ENCODE results near the gene SPAG17.
"Not testable (repeated sequence)": the region's sequence is repeated elsewhere in the genome, so short reads cannot be mapped to it uniquely, and the experiment has no call there.

The SPAG17 gene

DNA sequence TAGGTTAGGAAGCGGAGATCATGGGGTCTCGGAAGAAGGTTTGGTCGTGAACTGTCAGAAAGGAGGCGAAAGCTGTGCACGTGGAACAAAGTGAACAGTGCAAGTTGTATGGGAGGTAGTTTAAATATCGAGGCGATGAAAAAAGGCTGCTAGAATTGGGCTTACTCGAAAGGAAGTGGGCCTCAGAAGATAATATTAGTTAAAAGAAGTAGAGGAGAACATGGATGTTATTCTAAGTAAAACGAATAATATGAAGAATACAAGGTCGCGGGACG, 254.9 kb downstream of the SPAG17 start:
- FAIRE-seq (no peak), DNase-seq (ENCODE audit: insufficient read length, low spot score) (no peak)
- no peak for TF ChIP-seq POLR2A (IDR thresholded peaks at IDR 0.05; ENCODE audit: low read depth, low read length)

DNA sequence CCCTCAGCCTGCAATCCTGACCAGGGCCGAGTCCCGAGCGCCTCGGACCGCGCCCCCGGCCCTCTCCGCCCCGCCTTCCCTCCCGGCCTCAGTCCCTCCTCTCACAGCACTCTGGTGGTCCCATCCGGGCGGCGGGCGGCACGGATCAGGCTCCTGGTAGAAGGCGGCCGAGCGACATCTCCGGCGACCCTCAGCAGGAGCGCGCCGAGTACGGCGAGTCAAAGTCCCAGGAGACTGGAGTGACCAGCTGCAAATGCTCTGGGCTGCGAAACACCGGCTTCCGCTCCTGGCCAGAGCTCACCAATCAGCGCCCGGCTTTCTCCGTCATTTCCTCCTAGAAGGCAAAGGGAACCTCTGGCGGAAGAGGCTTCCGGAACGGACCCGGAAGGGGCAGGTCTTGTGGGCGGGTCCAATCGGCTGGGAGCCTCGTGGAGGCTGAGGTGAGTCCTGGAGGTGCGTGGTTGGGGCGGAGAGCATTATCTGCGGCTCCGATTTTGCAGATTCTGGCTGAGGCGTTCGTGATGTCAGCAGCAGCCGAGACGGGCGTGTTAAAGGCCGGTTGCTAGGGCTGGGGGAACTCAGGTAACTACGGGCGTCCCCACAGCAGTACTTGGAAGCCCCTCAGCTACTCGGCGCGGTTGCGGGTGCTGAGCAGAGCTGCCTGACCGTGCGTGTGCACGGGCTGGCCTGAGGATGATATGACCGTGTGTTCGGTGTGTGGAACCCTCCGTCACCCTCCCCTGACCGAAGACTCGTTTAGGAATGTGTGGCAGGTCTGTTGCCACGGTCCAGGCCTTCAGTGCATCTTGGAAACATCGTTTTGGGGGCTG, 255.5 kb downstream of the SPAG17 start, which contains the start of the genes GDAP2 and WDR3:
TSS of gene GDAP2 (minus strand) at position 279 of the 830 bp plus-strand sequence. CDS start 9,264 bp downstream, outside the sequence.
TSS of gene WDR3 (plus strand) at position 397 of the 830 bp plus-strand sequence. CDS start 3,581 bp downstream, outside the sequence.
- FAIRE-seq = peak; percentile 96
- TF ChIP-seq POLR2A (IDR thresholded peaks at IDR 0.05; ENCODE audit: low read depth, low read length) = peak; percentile 65
- peak; percentile 80 for DNase-seq (ENCODE audit: insufficient read length, low spot score)

DNA sequence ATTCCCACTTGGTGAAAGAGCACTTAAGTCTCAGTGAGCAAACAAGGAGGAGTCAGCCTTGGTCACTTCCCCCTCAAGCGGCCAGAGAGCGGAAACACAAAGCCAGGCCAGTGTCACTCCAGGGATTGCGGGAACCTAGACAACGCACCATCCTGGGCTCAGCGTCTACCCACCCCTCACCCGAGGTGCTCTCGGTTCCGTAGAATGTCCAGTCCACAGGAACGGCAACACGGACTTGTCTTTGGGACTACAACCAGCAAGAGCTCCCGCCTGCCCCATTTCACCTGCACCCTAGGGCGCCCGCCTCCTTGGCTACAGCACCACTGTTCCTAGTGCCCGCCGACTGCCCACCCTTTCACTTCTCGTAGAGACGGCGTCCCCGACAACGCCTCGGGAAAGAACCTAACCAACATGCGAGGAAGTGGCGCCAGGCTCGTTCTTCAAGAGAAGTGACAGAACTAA, 256.1 kb downstream of the SPAG17 start:
- peak; percentile 38; the same call in 1 of the 2 replicates for TF ChIP-seq POLR2A (IDR thresholded peaks at IDR 0.05; ENCODE audit: low read depth, low read length)
- FAIRE-seq = peak; percentile 89
- DNase-seq (ENCODE audit: insufficient read length, low spot score) = peak; percentile 28

DNA sequence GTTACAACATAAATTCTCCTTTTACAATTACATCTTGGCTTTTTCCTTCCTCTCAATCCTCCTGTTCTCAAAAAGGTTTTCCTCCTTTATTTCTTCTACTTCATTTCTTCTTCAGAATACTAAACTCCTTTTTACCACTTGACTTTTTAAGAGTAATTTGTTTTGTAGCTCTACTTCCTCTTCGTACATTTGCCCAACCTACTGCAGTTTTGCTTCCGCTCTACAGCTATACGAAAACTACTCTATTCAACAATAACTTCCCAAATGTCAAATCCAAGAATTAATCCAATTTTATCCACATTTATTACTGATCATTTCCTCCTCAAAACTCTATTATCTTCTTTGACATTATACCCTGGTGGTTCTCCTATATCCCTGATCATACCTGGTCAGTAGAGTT, 259.0 kb downstream of the SPAG17 start:
- no peak for TF ChIP-seq POLR2A (IDR thresholded peaks at IDR 0.05; ENCODE audit: low read depth, low read length)
- DNase-seq (ENCODE audit: insufficient read length, low spot score) (no peak), FAIRE-seq (no peak)

DNA sequence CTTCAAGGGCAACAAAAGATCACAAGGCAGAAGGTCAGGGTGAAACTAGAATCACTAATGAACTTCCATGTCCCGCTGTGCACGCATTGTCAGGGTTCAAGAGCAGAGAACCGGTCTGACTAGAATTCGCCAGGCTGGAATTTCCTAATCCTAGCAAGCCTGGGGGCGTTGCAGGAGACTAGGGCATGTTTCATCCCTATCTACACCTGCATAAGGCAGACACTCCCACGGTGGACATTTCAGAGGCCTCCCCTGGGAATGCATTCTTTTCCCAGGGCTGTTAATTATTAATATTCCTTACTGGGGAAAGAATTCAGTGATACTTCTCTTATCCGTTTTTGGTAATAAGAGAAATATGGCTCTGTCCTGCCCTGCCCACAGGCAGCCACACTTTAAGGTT, 262.3 kb downstream of the SPAG17 start:
- DNase-seq (ENCODE audit: insufficient read length, low spot score); FAIRE-seq: not testable (repeated sequence)

DNA sequence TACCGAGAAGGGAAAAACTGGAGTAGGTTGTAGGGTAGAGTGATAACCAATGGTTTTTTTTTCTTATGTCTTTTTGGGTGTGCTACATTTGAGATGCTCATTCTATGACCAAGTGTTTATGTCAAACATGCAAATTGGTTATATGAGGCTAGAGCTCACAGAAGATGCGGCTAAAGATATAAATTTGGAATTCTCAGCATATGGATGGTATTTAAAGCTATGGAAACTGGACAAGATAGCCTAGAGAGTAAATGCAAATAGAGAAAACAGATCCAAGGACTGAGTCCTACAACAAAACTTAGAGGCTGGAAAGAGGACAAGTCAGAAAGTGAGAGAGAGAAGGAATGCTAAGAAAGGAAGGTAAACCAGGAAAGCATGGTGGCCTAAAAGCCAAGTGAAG, 263.0 kb downstream of the SPAG17 start:
- TF ChIP-seq POLR2A (IDR thresholded peaks at IDR 0.05; ENCODE audit: low read depth, low read length) = no peak
- FAIRE-seq (no peak), DNase-seq (ENCODE audit: insufficient read length, low spot score) (no peak)

DNA sequence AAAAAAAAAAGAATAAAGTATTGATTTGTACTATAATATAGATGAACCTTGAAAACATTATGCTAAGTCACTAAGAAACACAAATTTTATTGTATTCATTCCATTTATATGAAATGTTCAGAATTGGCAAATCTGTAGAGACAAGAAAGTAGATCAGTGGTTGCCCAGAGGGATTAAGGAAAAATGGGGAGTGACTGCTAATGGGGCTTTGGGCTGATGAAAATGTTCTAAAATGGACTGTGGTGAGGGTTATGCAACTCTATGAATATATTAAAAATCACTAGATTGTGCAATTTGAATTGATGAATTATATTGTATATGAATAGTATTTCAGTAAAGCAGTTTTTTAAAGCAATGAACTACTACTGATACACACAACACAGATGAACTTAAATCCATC, 265.7 kb downstream of the SPAG17 start:
- no peak for TF ChIP-seq POLR2A (IDR thresholded peaks at IDR 0.05; ENCODE audit: low read depth, low read length)
- FAIRE-seq (no peak), DNase-seq (ENCODE audit: insufficient read length, low spot score) (no peak)

DNA sequence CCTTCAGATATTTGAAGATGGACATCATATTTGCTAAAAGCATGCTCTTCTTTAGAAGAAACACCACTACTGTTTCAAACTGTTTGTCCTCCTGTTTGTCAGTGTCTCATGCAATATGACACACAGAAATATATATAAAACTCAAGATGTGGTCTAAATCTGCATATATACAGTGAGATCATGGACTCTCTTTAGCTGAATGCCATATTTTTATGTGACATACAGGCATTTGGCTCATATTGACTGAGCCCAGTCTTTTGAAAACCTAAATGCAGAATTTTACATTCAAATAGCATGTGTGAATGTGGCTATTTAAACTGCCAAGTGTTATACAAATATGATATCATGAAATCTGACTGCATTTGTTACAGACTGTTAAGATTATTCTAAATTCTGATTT, 274.0 kb downstream of the SPAG17 start:
- TF ChIP-seq POLR2A (IDR thresholded peaks at IDR 0.05; ENCODE audit: low read depth, low read length) = no peak
- FAIRE-seq (no peak), DNase-seq (ENCODE audit: insufficient read length, low spot score) (no peak)

DNA sequence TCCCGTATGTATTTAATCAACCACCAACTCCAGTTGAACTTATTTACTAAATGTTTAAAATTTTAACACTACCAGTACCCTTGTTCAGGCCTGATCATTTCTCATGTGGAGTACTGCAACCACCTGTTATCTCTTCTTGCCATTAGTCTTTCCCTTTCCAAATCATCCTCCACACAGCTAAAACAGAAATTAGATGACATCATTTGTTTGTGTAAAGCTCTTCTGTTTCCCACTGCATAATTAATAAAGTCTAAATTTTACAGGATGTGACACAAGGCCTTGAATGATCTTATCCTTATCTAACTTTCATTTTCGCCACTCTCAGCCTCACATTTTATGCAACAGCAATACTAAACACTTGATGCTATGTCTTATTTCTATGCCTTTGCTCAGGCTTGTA, 280.0 kb downstream of the SPAG17 start:
- no peak for TF ChIP-seq POLR2A (IDR thresholded peaks at IDR 0.05; ENCODE audit: low read depth, low read length)
- FAIRE-seq (no peak), DNase-seq (ENCODE audit: insufficient read length, low spot score) (no peak)

DNA sequence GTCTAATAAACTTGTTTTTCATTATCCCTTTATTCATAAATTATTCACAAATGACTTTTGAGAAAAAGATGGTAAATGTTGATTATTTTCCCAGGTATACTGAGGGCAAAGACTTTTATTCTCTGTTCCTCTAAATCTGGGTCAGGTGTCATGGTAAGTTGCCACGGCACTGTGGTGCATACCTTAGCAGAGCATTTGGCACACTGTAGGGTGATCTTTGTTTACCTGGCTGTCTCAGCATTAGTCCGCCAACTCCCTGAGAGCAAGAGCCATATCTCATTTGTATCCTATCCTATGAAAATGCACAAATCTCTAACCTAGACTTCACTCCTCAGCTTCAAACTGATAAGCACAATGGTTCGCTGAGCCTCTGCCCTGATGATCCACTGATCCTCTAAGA, 280.5 kb downstream of the SPAG17 start:
- FAIRE-seq (no peak), DNase-seq (ENCODE audit: insufficient read length, low spot score) (no peak)
- TF ChIP-seq POLR2A (IDR thresholded peaks at IDR 0.05; ENCODE audit: low read depth, low read length) = no peak

All from H54 (cell line).